T-cell (primary cell): Measurements from ENCODE around the gene IL17RE. TPM values are rescaled to one million over a fixed set of nuclear protein-coding genes. Genes with fewer than 3 reads are reported as not detected.
A peak's percentile ranks its signal among the peaks of the same experiment; 100 is the strongest.

ENCODE experiments used
- ATAC-seq, 4 experiments: fragments of 200-7000 bp in 3 of 4; fragments of 150-1000 bp in 1 of 4; cut with Tn5 transposase; replicated peaks in 1 of 4; 1 replicate in 3 of 4; 2 replicates in 1 of 4; pipeline ENCODE4 v1.10.0; 2021; ENCODE audit warnings: moderate library complexity in 3 of 4, mild to moderate bottlenecking in 2 of 4, moderate number of reproducible peaks in 1 of 4
- CTCF ChIA-PET, 2 donors: fragments of 300-600 bp; sonication (Branson Sonifier 250); formaldehyde crosslinking; loops; one replicate each; lab custom pipeline; 2022; ENCODE audit warnings: antibody characterized with exemption in 2 of 2; lab: Charles Lee
- POLR2A ChIA-PET, 2 donors: fragments of 300-600 bp; sonication (Branson Sonifier 250); formaldehyde crosslinking; loops; one replicate each; lab custom pipeline; 2022; ENCODE audit warnings: antibody characterized with exemption in 2 of 2; lab: Charles Lee
- DNase-seq, 35 experiments: peaks; one replicate each; pipeline versions ENCODE4 v3.0.0 to v3.0.0-alpha.2; 2013 to 2023
- H3K27ac ChIP-seq: one replicate; pipeline ENCODE4 v1.5.1; 2013; ENCODE audit warnings: low read length
- H3K27me3 ChIP-seq, 2 experiments: replicated peaks in 1 of 2; 1 replicate in 1 of 2; 2 replicates in 1 of 2; pipeline versions ENCODE4 v1.6.1 to v1.7.0; 2013; ENCODE audit warnings: low read length in 1 of 2, mixed read lengths in 1 of 2; ENCODE audit not compliant: control insufficient read depth in 2 of 2, insufficient read depth in 2 of 2; ENCODE audit errors: extremely low read depth in 1 of 2
- H3K36me3 ChIP-seq, 2 donors: 1 replicate in 1 of 2; 2 replicates in 1 of 2; pipeline versions ENCODE4 v1.6.1 to v1.7.0; 2013; ENCODE audit warnings: low read length in 1 of 2; ENCODE audit not compliant: control insufficient read depth in 2 of 2, insufficient read depth in 1 of 2; ENCODE audit errors: extremely low read depth in 1 of 2
- H3K4me1 ChIP-seq, 2 experiments: 1 replicate in 1 of 2; 2 replicates in 1 of 2; pipeline versions ENCODE4 v1.6.1 to v1.7.0; 2013; ENCODE audit warnings: low read length in 2 of 2, mixed read lengths in 1 of 2; ENCODE audit not compliant: insufficient read depth in 2 of 2, control insufficient read depth in 1 of 2; ENCODE audit errors: extremely low read depth in 1 of 2
- H3K4me3 ChIP-seq, 2 donors: 1 replicate in 1 of 2; 2 replicates in 1 of 2; pipeline versions ENCODE4 v1.5.1 to v1.7.0; 2013; ENCODE audit warnings: mild to moderate bottlenecking in 2 of 2, low read length in 1 of 2, moderate library complexity in 1 of 2; ENCODE audit not compliant: control insufficient read depth in 1 of 2; ENCODE audit errors: extremely low read depth in 1 of 2
- H3K9me3 ChIP-seq: 2 replicates; pipeline ENCODE4 v1.7.0; 2013
- H3K27ac Mint-ChIP-seq, 2 donors: one replicate each; pipeline ENCODE4 v1.8.0; 2020 to 2021; ENCODE audit warnings: mild to moderate bottlenecking in 2 of 2, mixed read lengths in 2 of 2
- H3K27me3 Mint-ChIP-seq, 2 donors: one replicate each; pipeline ENCODE4 v1.8.0; 2021 to 2022; ENCODE audit warnings: mixed read lengths in 2 of 2
- H3K36me3 Mint-ChIP-seq: one replicate; pipeline ENCODE4 v1.8.0; 2021; ENCODE audit warnings: mixed read lengths
- H3K4me1 Mint-ChIP-seq, 3 donors: one replicate each; pipeline ENCODE4 v1.8.0; 2020 to 2022; ENCODE audit warnings: mixed read lengths in 3 of 3, mild to moderate bottlenecking in 1 of 3
- H3K4me3 Mint-ChIP-seq, 3 donors: one replicate each; pipeline ENCODE4 v1.8.0; 2020 to 2022; ENCODE audit warnings: mild to moderate bottlenecking in 3 of 3, mixed read lengths in 3 of 3, moderate library complexity in 3 of 3
- H3K9me3 Mint-ChIP-seq, 3 donors: one replicate each; pipeline ENCODE4 v1.8.0; 2020 to 2022; ENCODE audit warnings: mixed read lengths in 3 of 3
- WGBS: methylation state at CpG from one replicate; pipeline ENCODE4 v1.1.5; 2013; ENCODE audit warnings: missing lambda C conversion rate; ENCODE audit not compliant: insufficient coverage; 5-methylcytosine and 5-hydroxymethylcytosine counted together
- total RNA-seq, 35 experiments: library from RNA in 6 of 35; stranded (reverse) in 6 of 35; fragments of 120-200 nt in 1 of 35; gene quantifications; one replicate each; pipeline versions ENCODE4 v1.2.1 to v1.2.4 and lab custom pipeline; 2013 to 2026

Gene IL17RE
- total RNA-seq, 5 donors from 2014 or later (not counting 1 experiment from before 2014, with no cell fraction given), result 0.68 to 5.1 (median 1.9) TPM

DNA sequence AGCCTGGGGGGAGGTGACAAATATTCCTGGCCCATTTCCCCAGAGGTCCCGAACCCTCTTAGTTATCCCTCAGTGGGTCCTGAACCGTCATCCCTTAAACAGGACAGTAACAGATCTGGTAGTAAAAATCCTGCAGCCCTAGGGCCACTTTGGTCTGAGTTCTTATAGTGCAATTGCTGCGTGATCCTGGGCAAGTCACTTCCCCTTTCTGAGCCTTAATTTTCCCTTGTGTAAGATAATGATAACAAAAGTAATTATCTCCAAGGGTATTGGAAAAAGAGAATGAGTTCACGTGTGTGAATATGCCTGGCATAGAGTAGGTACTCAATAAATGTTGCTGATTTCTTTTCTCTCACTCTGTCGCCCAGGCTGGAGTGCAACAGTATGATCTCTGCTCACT, 15.2 kb upstream of the IL17RE start:
- H3K27ac Mint-ChIP-seq, result no peak overlapping the region
- peaks cover 0 to under 1% of the 10 kb centered on the region in 2 donors for H3K36me3 ChIP-seq
- H3K4me1 ChIP-seq, result peaks cover 8 to 18% of the 10 kb centered on the region in 2 experiments
- no peaks in the 10 kb centered on the region for H3K9me3 ChIP-seq
- H3K4me3 Mint-ChIP-seq, result no peak overlapping the region
- no peaks in the 10 kb centered on the region for H3K9me3 Mint-ChIP-seq
- WGBS, result 100% methylated on average over 1 of the region's 5 CpGs
- ATAC-seq (no peak), DNase-seq (no peak)
- CTCF ChIA-PET, result no interaction called here
- H3K4me3 ChIP-seq, result no peak overlapping the region
- H3K36me3 Mint-ChIP-seq, result peaks cover 3% of the 10 kb centered on the region
- POLR2A ChIA-PET, result no interaction called here
- H3K27me3 ChIP-seq, result no peaks in the 10 kb centered on the region
- H3K27me3 Mint-ChIP-seq, result no peaks in the 10 kb centered on the region
- peaks cover 14 to 20% (median 14%) of the 10 kb centered on the region in 3 donors for H3K4me1 Mint-ChIP-seq
- no peak overlapping the region for H3K27ac ChIP-seq

DNA sequence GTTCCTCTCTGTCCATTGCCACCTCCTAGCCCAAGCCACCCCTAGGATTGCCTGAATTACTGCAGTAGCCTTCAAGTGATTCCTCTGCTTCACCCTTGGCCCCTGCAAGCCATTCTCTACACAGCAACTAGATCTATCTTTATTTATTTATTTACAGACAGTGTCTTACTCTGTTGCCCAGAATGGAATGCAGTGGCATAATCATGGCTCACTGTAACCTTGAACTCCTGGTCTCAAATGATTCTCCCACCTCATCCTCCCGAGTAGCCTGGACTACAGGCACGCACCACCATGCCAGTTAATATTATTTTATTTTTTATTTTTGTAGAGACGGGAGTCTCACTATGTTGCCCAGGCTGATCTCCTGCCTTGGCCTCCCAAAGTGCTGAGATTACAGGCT, 14.1 kb upstream of the IL17RE start:
- peaks cover 3 to 11% of the 10 kb centered on the region in 2 donors for H3K36me3 ChIP-seq
- peaks cover 24 to 28% (median 24%) of the 10 kb centered on the region in 3 donors for H3K4me1 Mint-ChIP-seq
- H3K27ac Mint-ChIP-seq, result no peak overlapping the region
- H3K4me3 ChIP-seq, result no peak overlapping the region
- ChIA-PET POLR2A (no interaction called here), CTCF (interaction anchor here in 1 of 2 donors (0.6 kb wide), 1 partner anchor 88 kb away, joined by 3 read pairs; no protein-coding TSS in a partner anchor)
- no peaks in the 10 kb centered on the region for H3K9me3 ChIP-seq
- H3K27me3 ChIP-seq, result no peaks in the 10 kb centered on the region
- WGBS, result 100% methylated on average over 1 of the region's 3 CpGs
- H3K9me3 Mint-ChIP-seq, result no peaks in the 10 kb centered on the region
- no peak for DNase-seq
- H3K36me3 Mint-ChIP-seq, result peaks cover 12% of the 10 kb centered on the region
- ATAC-seq, result no peak
- H3K27me3 Mint-ChIP-seq, result no peaks in the 10 kb centered on the region
- no peak overlapping the region for H3K4me3 Mint-ChIP-seq
- no peak overlapping the region for H3K27ac ChIP-seq
- peaks cover 8 to 18% of the 10 kb centered on the region in 2 experiments for H3K4me1 ChIP-seq

GRCh38 chr3:9889405-9889804, 13.2 kb upstream of the IL17RE start:
- CTCF ChIA-PET, result interaction anchor here (0.6 to 1.2 kb wide), 4 partner anchors 17 to 57 kb away, joined by 3 to 4 read pairs (median 3); no protein-coding TSS in a partner anchor
- Mint-ChIP-seq H3K9me3 (no peaks in the 10 kb centered on the region), H3K27me3 (no peaks in the 10 kb centered on the region), H3K27ac (peak overlapping the region; percentile 95 to 98), H3K4me3 (peak overlapping the region; percentile 94 to 96 (median 96)), H3K4me1 (peaks cover 31 to 36% (median 32%) of the 10 kb centered on the region in 3 donors), H3K36me3 (peaks cover 17% of the 10 kb centered on the region)
- POLR2A ChIA-PET, result interaction anchor here in 1 of 2 donors (0.6 to 2.5 kb wide), 3 partner anchors 36 to 526 kb away, joined by 4 to 14 read pairs (median 6); partner anchors contain the start of gene CRELD1
- no peak overlapping the region for H3K4me3 ChIP-seq
- no peaks in the 10 kb centered on the region for H3K9me3 ChIP-seq
- 100% methylated on average over 2 of the region's 5 CpGs for WGBS
- no peak for ATAC-seq
- peaks cover 8 to 18% of the 10 kb centered on the region in 2 experiments for H3K4me1 ChIP-seq
- H3K27me3 ChIP-seq, result no peaks in the 10 kb centered on the region
- peaks cover 3 to 15% of the 10 kb centered on the region in 2 donors for H3K36me3 ChIP-seq
- peak overlapping the region; percentile 100 for H3K27ac ChIP-seq
- no peak for DNase-seq

- H3K27ac Mint-ChIP-seq, result peak within 1 kb of the TSS; percentile 95 to 98
- peak within 1 kb of the TSS; percentile 86 to 100 for H3K4me3 ChIP-seq
- H3K9me3 Mint-ChIP-seq, result no peaks in the 10 kb centered on the region
- 0% methylated on average over 56 of the region's 62 CpGs for WGBS
- H3K36me3 Mint-ChIP-seq, result peaks cover 23% of the 10 kb centered on the region
- H3K36me3 ChIP-seq, result peaks cover 3 to 15% of the 10 kb centered on the region in 2 donors
- H3K4me1 ChIP-seq, result peaks cover 8 to 20% of the 10 kb centered on the region in 2 experiments
- no peaks in the 10 kb centered on the region for H3K27me3 ChIP-seq
- ChIA-PET POLR2A (interaction anchor here (0.6 to 2.5 kb wide), 7 partner anchors 17 to 257 kb away, joined by 3 to 14 read pairs (median 4); partner anchors contain the start of genes ARPC4 (in 2 of the 2), TADA3 (in 2 of the 2) and CRELD1 (in 1 of the 2)), CTCF (interaction anchor here (0.6 to 1.9 kb wide), 7 partner anchors 16 to 56 kb away, joined by 3 to 9 read pairs (median 4); no protein-coding TSS in a partner anchor)
- H3K4me1 Mint-ChIP-seq, result peaks cover 37 to 43% (median 40%) of the 10 kb centered on the region in 3 donors
- peak within 1 kb of the TSS; percentile 94 to 96 (median 96) for H3K4me3 Mint-ChIP-seq
- peak within 1 kb of the TSS; percentile 100 for H3K27ac ChIP-seq
- H3K27me3 Mint-ChIP-seq, result no peaks in the 10 kb centered on the region
- peak; percentile 87 to 93 (median 90) for ATAC-seq
- peak; percentile 78 to 96 (median 88) for DNase-seq
- no peaks in the 10 kb centered on the region for H3K9me3 ChIP-seq
Measured at GRCh38 chr3:9890249-9891071, 12.2 kb upstream of the IL17RE start, which contains the start of gene JAGN1. JAGN1 (plus strand) TSS chr3:9890610; CDS start chr3:9890723, 113 bp downstream.

GRCh38 chr3:9891072-9891622, 11.5 kb upstream of the IL17RE start:
- peaks cover 40 to 47% (median 41%) of the 10 kb centered on the region in 3 donors for H3K4me1 Mint-ChIP-seq
- Histone ChIP-seq H3K4me1 (peaks cover 8 to 23% of the 10 kb centered on the region in 2 experiments), H3K27me3 (no peaks in the 10 kb centered on the region), H3K36me3 (peaks cover 3 to 15% of the 10 kb centered on the region in 2 donors), H3K4me3 (peak overlapping the region; percentile 86 to 100), H3K9me3 (no peaks in the 10 kb centered on the region), H3K27ac (peak overlapping the region; percentile 100)
- no peaks in the 10 kb centered on the region for H3K9me3 Mint-ChIP-seq
- no peak for ATAC-seq
- 0% methylated on average over 5 of the region's 12 CpGs for WGBS
- DNase-seq, result no peak
- peaks cover 23% of the 10 kb centered on the region for H3K36me3 Mint-ChIP-seq
- H3K4me3 Mint-ChIP-seq, result peak overlapping the region; percentile 94 to 96 (median 96)
- ChIA-PET POLR2A (interaction anchor here (0.6 to 2.5 kb wide), 9 partner anchors 42 to 300 kb away, joined by 3 to 14 read pairs (median 4); partner anchors contain the start of genes ARPC4 (in 2 of the 2), CRELD1 (in 2 of the 2) and TADA3 (in 2 of the 2)), CTCF (interaction anchor here in 1 of 2 donors (0.7 to 1.9 kb wide), 8 partner anchors 22 to 323 kb away, joined by 3 to 9 read pairs (median 4); partner anchors contain the start of genes ARPC4 and TADA3)
- H3K27me3 Mint-ChIP-seq, result no peaks in the 10 kb centered on the region
- H3K27ac Mint-ChIP-seq, result peak overlapping the region; percentile 95 to 98
